ENCODE results near the gene OCA2.

OCA2 gene

GRCh38 chr15:27845535-27846369 lies 253.4 kb downstream of the OCA2 start:
- no peak for DNase-seq (ENCODE audit: low read depth)

- DNase-seq (ENCODE audit: low read depth) = peak; percentile 9
These were observed 255.0 kb downstream of the OCA2 start for GRCh38 chr15:27844018-27844666.

GRCh38 chr15:27843146-27843545 lies 256.0 kb downstream of the OCA2 start:
- no peak for DNase-seq (ENCODE audit: low read depth)

GRCh38 chr15:27842526-27842925 lies 256.6 kb downstream of the OCA2 start:
- DNase-seq (ENCODE audit: low read depth) = no peak

- no peak for DNase-seq (ENCODE audit: low read depth)
These were observed 263.7 kb downstream of the OCA2 start for GRCh38 chr15:27835233-27835939.

- no peak for DNase-seq (ENCODE audit: low read depth)
These were observed 264.4 kb downstream of the OCA2 start for GRCh38 chr15:27834684-27835083.

GRCh38 chr15:27833974-27834373 lies 265.1 kb downstream of the OCA2 start:
- DNase-seq (ENCODE audit: low read depth) = no peak

GRCh38 chr15:27833178-27833577 lies 265.9 kb downstream of the OCA2 start:
- no peak for DNase-seq (ENCODE audit: low read depth)

GRCh38 chr15:27832237-27832596 lies 266.9 kb downstream of the OCA2 start:
- DNase-seq (ENCODE audit: low read depth) = no peak

- no peak for DNase-seq (ENCODE audit: low read depth)
These were observed 267.5 kb downstream of the OCA2 start for GRCh38 chr15:27831384-27832236.

- no peak for DNase-seq (ENCODE audit: low read depth)
These were observed 270.4 kb downstream of the OCA2 start for GRCh38 chr15:27828746-27829145.

GRCh38 chr15:27826902-27827714 lies 272.0 kb downstream of the OCA2 start:
- no peak for DNase-seq (ENCODE audit: low read depth)

- DNase-seq (ENCODE audit: low read depth) = no peak
These were observed 272.7 kb downstream of the OCA2 start for GRCh38 chr15:27826411-27826810.

- DNase-seq (ENCODE audit: low read depth) = no peak
These were observed 274.2 kb downstream of the OCA2 start for GRCh38 chr15:27824841-27825422.

GRCh38 chr15:27821273-27821672 lies 277.8 kb downstream of the OCA2 start:
- DNase-seq (ENCODE audit: low read depth) = no peak

GRCh38 chr15:27820722-27821121 lies 278.4 kb downstream of the OCA2 start:
- DNase-seq (ENCODE audit: low read depth) = no peak

- no peak for DNase-seq (ENCODE audit: low read depth)
These were observed 278.9 kb downstream of the OCA2 start for GRCh38 chr15:27820232-27820631.

- DNase-seq (ENCODE audit: low read depth) = no peak
These were observed 281.9 kb downstream of the OCA2 start for GRCh38 chr15:27817258-27817657.

- DNase-seq (ENCODE audit: low read depth) = no peak
These were observed 282.3 kb downstream of the OCA2 start for GRCh38 chr15:27816790-27817189.

- no peak for DNase-seq (ENCODE audit: low read depth)
These were observed 284.1 kb downstream of the OCA2 start for GRCh38 chr15:27815035-27815434.

- DNase-seq (ENCODE audit: low read depth) = no peak
These were observed 286.0 kb downstream of the OCA2 start for GRCh38 chr15:27813139-27813538.

All from EH (cell line).